Ovary (tissue), 3 donors: ENCODE measurements around the gene NDE1.

Experiments
- EP300 ChIP-seq: sonication (generic); formaldehyde crosslinking; IDR thresholded peaks from one replicate; pipeline ENCODE4 v1.6.1; 2017; ENCODE audit warnings: antibody characterized with exemption
- POLR2A ChIP-seq: fragments of 450-650 bp; IDR thresholded peaks from one replicate; pipeline ENCODE4 v1.6.1; 2017; ENCODE audit warnings: antibody characterized with exemption, mild to moderate bottlenecking, moderate library complexity
- TF ChIP-seq, protein P1 (sequence below), 3 donors: fragments of 450-650 bp in 2 of 3; fragments of 200-600 bp in 1 of 3; IDR thresholded peaks; one replicate each; pipeline versions ENCODE4 v1.5.1 to v1.8.0; 2016 to 2022; ENCODE audit warnings: antibody characterized with exemption in 3 of 3, mild to moderate bottlenecking in 1 of 3
- donor health status: DM: no; HTN: no; CAD: no.

DNA sequence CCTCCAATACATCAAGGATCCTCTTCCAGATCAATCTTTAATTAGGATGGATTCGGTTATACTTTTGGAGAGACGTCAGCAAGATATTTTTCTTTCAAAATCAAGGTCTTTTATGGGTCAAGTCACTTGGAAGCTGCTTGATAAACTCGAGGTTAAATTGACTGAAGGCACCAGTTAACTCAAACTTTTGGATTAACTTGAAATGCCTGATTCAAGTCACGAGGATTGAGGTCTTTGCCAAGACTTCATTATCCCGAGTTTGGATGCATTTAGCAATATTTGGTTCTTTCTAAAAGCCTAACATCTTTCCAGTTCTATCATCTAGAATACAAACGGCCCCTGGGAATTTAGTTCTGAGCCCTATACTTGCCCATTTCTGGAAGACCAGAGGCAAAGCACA, 123.9 kb downstream of the NDE1 start:
- TF ChIP-seq, protein P1, sequence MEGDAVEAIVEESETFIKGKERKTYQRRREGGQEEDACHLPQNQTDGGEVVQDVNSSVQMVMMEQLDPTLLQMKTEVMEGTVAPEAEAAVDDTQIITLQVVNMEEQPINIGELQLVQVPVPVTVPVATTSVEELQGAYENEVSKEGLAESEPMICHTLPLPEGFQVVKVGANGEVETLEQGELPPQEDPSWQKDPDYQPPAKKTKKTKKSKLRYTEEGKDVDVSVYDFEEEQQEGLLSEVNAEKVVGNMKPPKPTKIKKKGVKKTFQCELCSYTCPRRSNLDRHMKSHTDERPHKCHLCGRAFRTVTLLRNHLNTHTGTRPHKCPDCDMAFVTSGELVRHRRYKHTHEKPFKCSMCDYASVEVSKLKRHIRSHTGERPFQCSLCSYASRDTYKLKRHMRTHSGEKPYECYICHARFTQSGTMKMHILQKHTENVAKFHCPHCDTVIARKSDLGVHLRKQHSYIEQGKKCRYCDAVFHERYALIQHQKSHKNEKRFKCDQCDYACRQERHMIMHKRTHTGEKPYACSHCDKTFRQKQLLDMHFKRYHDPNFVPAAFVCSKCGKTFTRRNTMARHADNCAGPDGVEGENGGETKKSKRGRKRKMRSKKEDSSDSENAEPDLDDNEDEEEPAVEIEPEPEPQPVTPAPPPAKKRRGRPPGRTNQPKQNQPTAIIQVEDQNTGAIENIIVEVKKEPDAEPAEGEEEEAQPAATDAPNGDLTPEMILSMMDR (IDR thresholded peaks at IDR 0.05), result no peak
- TF ChIP-seq EP300 (no peak), POLR2A (no peak)
